IPS-NIHi7 (cell line): ENCODE results near the gene WAS.
A peak's percentile ranks its signal among the peaks of the same experiment; 100 is the strongest.
"Not testable (repeated sequence)": the region's sequence is repeated elsewhere in the genome, so short reads cannot be mapped to it uniquely, and the experiment has no call there.

Experiments used
- DNase-seq: peaks from one replicate; pipeline ENCODE4 v3.0.0; 2012; ENCODE audit warnings: mixed read lengths; ENCODE audit errors: extremely low spot score

WAS gene

DNA sequence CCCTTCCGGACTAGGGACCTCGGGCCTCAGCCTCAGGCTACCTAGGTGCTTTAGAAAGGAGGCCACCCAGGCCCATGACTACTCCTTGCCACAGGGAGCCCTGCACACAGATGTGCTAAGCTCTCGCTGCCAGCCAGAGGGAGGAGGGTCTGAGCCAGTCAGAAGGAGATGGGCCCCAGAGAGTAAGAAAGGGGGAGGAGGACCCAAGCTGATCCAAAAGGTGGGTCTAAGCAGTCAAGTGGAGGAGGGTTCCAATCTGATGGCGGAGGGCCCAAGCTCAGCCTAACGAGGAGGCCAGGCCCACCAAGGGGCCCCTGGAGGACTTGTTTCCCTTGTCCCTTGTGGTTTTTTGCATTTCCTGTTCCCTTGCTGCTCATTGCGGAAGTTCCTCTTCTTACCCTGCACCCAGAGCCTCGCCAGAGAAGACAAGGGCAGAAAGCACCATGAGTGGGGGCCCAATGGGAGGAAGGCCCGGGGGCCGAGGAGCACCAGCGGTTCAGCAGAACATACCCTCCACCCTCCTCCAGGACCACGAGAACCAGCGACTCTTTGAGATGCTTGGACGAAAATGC is at the start of gene WAS:
WAS (plus strand) TSS at position 389 of the 572 bp plus-strand sequence; CDS start at position 444, 55 bp downstream.
- no peak for DNase-seq

DNA sequence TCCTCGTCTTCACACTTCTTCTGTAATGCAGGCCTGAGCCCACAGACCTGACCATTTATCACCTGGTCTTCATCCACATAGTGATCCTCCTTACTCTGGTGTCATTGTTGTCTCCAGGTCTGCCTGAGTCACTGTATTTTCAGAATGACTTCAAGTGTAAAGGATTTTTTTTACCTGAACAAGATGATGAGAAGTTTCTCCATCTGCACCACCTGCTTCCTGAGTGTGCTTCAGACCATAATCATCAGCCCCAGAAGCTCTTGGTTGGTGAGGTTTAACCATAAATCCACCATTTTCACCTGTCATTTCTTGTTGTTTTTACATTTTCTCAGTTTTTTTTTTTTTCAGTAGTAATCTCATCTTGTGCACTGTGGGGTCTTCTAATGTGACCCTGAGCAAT is 47.3 kb upstream of the WAS start:
- no peak for DNase-seq

- DNase-seq: no peak
Observed at GRCh38 chrX:48636776-48637175, 46.8 kb upstream of the WAS start.

- DNase-seq: no peak
Observed at GRCh38 chrX:48645669-48646068, 37.9 kb upstream of the WAS start.

DNA sequence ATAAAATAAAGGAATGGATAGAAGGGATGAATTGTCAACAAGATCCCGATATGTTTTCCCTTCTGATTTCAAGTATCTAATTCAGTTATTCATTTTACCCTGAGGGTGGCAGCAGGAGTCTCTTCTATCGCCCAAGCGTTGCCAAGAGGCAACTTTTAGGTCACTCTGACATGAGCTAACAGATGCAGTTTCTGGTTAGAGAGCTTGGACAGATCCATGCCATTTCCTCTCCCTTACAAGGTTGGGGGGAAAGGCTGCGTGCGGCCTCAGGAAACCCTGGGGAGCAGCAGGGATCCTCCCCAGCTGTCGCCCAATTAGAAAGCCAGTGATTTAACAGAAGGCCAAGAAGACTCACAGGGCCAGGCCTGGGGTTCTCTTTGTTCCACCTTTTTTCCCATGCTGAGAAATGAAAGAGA is 35.3 kb upstream of the WAS start:
- DNase-seq: peak; percentile 32

GRCh38 chrX:48649102-48649501 is 34.5 kb upstream of the WAS start:
- DNase-seq: no peak

- DNase-seq: not testable (repeated sequence)
Observed at GRCh38 chrX:48652055-48652579, 31.5 kb upstream of the WAS start.

DNA sequence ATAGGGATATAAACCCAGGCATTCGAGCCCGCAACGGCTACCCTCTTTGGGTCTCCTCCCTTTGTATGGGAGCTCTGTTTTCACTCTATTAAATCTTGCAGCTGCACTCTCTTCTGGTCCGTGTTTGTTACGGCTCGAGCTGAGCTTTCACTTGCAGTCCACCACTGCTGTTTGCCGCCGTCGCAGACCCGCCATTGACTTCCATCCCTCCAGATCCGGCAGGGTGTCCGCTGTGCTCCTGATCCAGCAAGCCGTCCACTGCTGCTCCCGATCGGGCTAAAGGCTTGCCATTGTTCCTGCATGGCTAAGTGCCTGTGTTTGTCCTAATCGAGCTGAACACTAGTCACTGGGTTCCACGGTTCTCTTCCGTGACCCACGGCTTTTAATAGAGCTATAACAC is 28.9 kb upstream of the WAS start:
- not testable (repeated sequence) for DNase-seq

DNA sequence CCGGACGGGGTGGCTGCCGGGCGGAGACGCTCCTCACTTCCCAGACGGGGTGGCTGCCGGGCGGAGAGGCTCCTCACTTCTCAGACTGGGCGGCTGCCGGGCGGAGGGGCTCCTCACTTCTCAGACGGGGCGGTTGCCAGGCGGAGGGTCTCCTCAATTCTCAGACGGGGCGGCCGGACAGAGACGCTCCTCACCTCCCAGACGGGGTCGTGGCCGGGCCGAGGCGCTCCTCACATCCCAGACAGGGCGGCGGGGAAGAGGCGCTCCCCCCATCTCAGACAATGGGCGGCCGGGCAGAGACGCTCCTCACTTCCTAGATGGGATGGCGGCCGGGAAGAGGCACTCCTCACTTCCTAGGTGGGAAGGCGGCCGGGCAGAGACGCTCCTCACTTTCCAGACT is 23.9 kb upstream of the WAS start:
- not testable (repeated sequence) for DNase-seq

- no peak for DNase-seq
Observed at GRCh38 chrX:48663241-48663640, 20.4 kb upstream of the WAS start.

DNA sequence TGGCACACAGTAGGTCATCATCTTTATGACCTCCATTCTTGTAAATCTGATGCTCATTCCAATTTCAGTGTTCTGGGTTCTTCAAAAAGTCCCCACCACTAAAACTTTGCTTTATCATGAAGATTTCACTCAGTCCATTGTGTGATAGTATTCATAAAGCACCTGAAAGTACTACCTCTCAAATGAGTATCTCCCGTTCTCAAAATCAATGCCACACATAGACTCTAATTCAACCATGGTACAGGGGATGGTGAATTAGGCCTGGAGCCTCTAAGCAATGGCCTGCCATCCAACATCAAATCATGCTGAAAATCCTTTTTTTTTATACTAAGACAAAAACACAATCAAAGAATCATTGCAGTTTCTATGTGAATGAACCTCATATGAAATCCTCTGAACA is 19.4 kb upstream of the WAS start:
- DNase-seq: no peak

DNA sequence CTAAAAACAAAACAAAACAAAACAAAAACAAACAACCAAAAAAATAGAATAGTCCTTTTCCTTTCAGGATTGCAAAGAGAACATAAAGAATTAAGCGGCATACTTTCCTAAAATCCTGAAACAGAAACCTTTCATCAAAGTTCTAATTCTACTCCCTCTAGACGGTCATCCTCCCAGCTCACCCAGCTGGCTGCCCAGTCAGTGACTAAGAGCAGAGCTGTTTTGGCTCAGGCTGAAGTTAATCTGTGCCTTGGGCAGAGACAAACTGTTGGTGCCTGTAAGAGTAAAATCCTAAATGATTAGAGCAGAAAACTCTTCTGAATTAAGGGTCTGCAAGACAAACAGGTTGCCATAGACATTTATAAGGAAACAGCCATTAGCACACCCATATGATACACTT is 17.6 kb upstream of the WAS start:
- DNase-seq: no peak

GRCh38 chrX:48666649-48667048 is 16.9 kb upstream of the WAS start:
- no peak for DNase-seq

DNA sequence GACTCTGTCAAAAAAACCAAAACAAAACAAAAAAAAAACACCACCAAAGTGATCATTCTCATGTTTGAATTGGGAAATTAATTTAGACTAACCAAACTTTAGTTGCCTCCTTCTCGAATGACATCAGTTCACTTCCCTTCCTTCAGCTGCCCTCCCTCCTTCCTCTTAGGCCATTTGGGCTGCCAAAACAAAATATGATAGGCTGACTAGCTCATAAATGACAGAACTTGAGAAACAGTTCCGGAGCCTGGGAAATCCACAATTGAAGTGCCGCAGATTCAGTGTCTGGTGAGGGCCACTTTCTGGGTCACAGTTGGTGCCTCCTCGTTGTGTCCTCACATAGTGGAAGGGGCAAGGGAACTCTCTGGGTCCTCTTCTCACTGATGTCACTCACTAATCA is 16.1 kb upstream of the WAS start:
- DNase-seq: no peak

DNA sequence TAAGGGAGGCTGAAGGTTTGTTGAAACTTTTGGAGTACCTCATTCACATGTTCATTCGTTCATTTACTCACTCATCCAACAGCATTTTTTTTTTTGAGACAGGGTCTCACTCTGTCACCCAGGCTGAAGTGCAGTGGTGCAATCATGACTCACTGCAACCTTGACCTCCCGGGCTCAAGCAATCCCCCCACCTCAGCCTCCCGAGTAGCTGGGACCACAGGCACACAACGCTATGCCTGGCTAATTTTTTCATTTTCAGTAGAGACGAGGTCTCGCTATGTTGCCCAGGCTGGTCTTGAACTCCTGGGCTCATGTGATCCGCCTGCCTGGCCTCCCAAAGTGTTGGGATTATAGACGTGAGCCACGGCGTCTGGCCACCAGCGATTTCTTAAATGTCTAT is 15.4 kb upstream of the WAS start:
- DNase-seq: not testable (repeated sequence)

DNA sequence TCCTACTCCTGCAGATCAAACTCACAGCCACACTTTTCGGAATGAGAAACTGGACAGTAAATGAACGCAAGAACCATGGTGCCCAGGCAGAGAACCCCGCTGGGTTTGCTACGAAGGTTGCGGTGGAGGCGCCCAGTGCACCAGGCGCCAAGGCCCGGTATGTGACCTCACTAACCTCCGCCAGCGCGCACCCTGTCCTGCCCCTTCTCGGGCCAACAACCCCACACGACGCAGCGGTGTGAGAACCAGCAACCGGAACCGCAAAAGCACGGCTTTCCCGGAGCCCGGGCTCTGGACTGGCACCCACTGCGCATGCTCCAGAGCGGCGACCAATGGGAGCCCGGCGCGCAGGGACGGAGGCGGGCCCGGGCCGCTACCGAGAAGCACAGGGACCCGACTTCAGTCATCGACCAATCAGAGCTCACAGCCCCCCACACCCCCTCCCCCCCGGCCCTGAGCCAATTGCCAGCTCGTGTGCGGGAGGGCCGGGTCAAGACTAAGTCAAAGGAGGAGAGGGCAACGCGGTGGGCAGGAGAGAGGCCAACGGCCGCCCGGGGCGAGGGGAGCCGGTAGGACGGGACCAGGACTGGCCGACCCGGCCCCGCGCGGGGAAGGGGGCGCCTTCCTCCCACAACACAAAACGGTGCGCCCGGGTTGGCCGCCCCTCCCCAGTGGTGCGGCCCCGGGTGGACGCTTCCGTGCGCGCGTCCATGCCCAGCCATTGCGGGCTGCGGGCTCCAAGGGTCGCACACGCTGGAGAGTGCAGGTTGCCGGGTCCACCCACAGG is 7.3 kb upstream of the WAS start:
- DNase-seq: peak; percentile 96

GRCh38 chrX:48676893-48677270 is 6.7 kb upstream of the WAS start:
- DNase-seq: no peak

DNA sequence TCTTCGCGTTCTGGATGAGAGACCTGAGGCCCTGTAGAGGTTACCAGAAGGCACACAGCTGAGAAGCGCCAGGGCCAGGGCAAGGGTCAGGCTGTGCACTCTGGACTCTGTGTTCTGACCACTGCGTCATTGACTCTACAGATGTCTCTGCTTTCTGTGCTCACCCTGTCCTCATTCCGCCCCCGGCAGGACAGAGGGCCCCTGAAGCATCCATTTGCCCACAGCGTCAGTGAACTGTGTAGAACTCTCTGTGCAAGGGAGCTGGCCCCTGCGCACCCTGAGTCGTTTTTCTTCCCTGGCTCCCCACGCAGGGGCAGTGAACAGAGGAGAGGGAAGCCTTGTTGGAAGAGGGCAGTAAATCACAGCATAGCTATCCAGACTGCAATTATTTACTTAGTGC is 6.1 kb upstream of the WAS start:
- DNase-seq: no peak

- DNase-seq: not testable (repeated sequence)
Observed at GRCh38 chrX:48680467-48680866, 3.1 kb upstream of the WAS start.

GRCh38 chrX:48680925-48681324 is 2.7 kb upstream of the WAS start:
- not testable (repeated sequence) for DNase-seq

GRCh38 chrX:48681539-48682183 is 1.9 kb upstream of the WAS start:
- DNase-seq: no peak

GRCh38 chrX:48682795-48683194 is 804 bp upstream of the WAS start:
- not testable (repeated sequence) for DNase-seq

DNA sequence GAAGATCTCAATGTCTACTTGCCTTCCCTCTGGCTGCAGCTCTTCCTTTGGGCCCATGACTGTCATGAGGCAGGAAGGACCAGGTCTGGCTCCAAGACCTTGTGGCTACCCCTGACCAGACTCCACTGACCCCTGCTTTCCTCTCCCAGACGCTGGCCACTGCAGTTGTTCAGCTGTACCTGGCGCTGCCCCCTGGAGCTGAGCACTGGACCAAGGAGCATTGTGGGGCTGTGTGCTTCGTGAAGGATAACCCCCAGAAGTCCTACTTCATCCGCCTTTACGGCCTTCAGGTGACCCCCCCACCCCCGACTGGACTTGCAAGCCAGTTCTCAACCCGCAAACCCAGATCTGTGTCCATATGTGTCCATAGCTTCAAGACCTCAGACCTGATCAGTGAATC is 535 bp downstream of the WAS start:
- DNase-seq: no peak
